ENCODE data around the gene POC1A. TPM values are rescaled to one million over a fixed set of nuclear protein-coding genes. Genes with fewer than 3 reads are reported as not detected.

The POC1A gene
- total and polyA plus RNA-seq, 2 of the 8 experiments (the other 6 are each of a cell fraction or from before 2014, with no cell fraction given), result 35.7 to 39.2 TPM

DNA sequence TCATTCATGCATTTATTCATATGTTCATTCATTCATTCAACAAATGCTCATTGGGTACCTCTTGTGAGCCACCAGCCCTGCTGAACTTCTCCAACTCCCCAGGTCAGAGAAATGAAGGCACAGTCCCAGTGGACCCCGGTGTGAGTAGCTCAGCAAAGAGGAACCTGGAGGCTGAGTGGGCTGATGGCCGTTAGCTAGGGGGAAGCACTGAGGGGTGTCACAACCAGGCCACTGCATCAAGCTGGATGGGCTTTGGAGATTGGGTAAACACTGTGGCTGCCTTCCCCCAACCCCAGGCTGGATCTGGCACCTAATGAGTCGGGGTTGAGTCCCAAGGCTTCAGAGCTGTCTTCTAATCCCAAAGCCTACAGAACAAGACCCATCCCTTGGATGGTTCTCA lies 31.6 kb upstream of the POC1A start (continued):
- TF ChIP-seq TEAD4 (IDR thresholded peaks at IDR 0.05; ENCODE audit: low read depth, low read length) (no peak), CEBPB (IDR thresholded peaks at IDR 0.05; ENCODE audit: low read depth, low read length) (no peak), YY1 (IDR thresholded peaks at IDR 0.05; ENCODE audit: low read depth, low read length) (no peak), SIRT6 (IDR thresholded peaks at IDR 0.05; ENCODE audit: low read length) (no peak), TAF1 (IDR thresholded peaks at IDR 0.05; ENCODE audit: low read depth, low read length) (no peak), CBX8 (IDR thresholded peaks at IDR 0.05; ENCODE audit: borderline replicate concordance, low read depth, low read length) (no peak), SP2 (IDR thresholded peaks at IDR 0.05; ENCODE audit: low read length) (no peak)
- TF ChIP-seq, protein P1, sequence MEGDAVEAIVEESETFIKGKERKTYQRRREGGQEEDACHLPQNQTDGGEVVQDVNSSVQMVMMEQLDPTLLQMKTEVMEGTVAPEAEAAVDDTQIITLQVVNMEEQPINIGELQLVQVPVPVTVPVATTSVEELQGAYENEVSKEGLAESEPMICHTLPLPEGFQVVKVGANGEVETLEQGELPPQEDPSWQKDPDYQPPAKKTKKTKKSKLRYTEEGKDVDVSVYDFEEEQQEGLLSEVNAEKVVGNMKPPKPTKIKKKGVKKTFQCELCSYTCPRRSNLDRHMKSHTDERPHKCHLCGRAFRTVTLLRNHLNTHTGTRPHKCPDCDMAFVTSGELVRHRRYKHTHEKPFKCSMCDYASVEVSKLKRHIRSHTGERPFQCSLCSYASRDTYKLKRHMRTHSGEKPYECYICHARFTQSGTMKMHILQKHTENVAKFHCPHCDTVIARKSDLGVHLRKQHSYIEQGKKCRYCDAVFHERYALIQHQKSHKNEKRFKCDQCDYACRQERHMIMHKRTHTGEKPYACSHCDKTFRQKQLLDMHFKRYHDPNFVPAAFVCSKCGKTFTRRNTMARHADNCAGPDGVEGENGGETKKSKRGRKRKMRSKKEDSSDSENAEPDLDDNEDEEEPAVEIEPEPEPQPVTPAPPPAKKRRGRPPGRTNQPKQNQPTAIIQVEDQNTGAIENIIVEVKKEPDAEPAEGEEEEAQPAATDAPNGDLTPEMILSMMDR (IDR thresholded peaks at IDR 0.05; ENCODE audit: control extremely low read depth in 1 of 3, insufficient read depth in 1 of 3, low read depth in 1 of 3, low read length in 3 of 3), result no peak

Measured in H1 (cell line).